Calu3 (cell line): ENCODE results near the gene TMPRSS11D. TPM values are rescaled to one million over a fixed set of nuclear protein-coding genes. Genes with fewer than 3 reads are reported as not detected.

Source experiments
- BruUV-seq: library from RNA; stranded (reverse); fragments of 400-500 nt; replicated peaks from 2 replicates; lab custom pipeline; 2021; lab: Mats Ljungman, UMichigan
- CTCF ChIA-PET: fragments of 300-600 bp; sonication (Branson Sonifier 250); formaldehyde crosslinking; loops from one replicate; lab custom pipeline; 2022; ENCODE audit warnings: antibody characterized with exemption; lab: Charles Lee
- DNase-seq: peaks from one replicate; pipeline ENCODE4 v3.0.0; 2022
- H3K27ac Mint-ChIP-seq: one replicate; pipeline ENCODE4 v1.8.0; 2022; ENCODE audit warnings: mixed read lengths; ENCODE audit not compliant: unreplicated experiment
- H3K27me3 Mint-ChIP-seq: one replicate; pipeline ENCODE4 v1.8.0; 2022; ENCODE audit warnings: mixed read lengths; ENCODE audit not compliant: unreplicated experiment
- H3K36me3 Mint-ChIP-seq: one replicate; pipeline ENCODE4 v1.8.0; 2022; ENCODE audit warnings: mild to moderate bottlenecking, moderate library complexity, mixed read lengths; ENCODE audit not compliant: insufficient read depth, unreplicated experiment
- H3K4me1 Mint-ChIP-seq: one replicate; pipeline ENCODE4 v1.8.0; 2022; ENCODE audit warnings: mild to moderate bottlenecking, low read depth, mixed read lengths; ENCODE audit not compliant: unreplicated experiment
- H3K4me3 Mint-ChIP-seq: one replicate; pipeline ENCODE4 v1.8.0; 2022; ENCODE audit warnings: mild to moderate bottlenecking, low read depth, moderate library complexity, mixed read lengths; ENCODE audit not compliant: unreplicated experiment
- H3K9me3 Mint-ChIP-seq: one replicate; pipeline ENCODE4 v1.8.0; 2022; ENCODE audit warnings: low read depth, mixed read lengths; ENCODE audit not compliant: unreplicated experiment
- CTCF ChIP-seq: fragments of 200-600 bp; IDR thresholded peaks from one replicate; pipeline ENCODE4 v1.8.0; 2022; ENCODE audit warnings: antibody characterized with exemption; ENCODE audit not compliant: unreplicated experiment
- intact Hi-C: fragments of 100-400 bp; cut with micrococcal nuclease; formaldehyde crosslinking; loops from one replicate; pipeline ENCODE4 v1.10.0; 2022; ENCODE audit not compliant: unreplicated experiment
- total RNA-seq: library from RNA; stranded (reverse); gene quantifications from 2 replicates; pipeline ENCODE4 v1.2.3, GENCODE V29; 2022

The TMPRSS11D gene
- total RNA-seq, 1 experiment from 2014 or later: not detected

DNA sequence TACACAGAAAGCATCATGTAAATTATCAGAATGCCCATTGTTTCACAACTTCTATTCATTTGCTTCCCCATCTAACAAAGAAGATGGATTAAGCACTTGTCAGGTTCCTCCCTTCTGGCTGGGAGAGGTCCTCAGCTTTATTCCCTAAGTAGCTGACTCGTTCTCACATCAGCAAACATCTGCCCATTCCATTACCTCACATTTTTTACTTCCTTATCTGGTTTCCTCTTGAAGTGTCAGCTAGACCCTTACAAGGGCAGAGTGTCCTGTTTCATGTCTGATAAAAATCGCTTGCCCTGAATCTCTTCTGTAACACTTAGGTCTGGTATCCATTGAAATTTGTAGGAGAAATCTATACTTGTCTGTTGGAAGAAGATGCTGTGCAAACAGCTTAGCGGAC lies 44.7 kb upstream of the TMPRSS11D start:
- no peak for DNase-seq
- intact Hi-C loops: no loop called here
- no peaks in the 10 kb centered on the region for H3K27me3 Mint-ChIP-seq
- H3K9me3 Mint-ChIP-seq: no peaks in the 10 kb centered on the region
- no peaks in the 10 kb centered on the region for H3K4me1 Mint-ChIP-seq
- BruUV-seq: no TSS peak
- no peaks in the 10 kb centered on the region for H3K36me3 Mint-ChIP-seq
- CTCF ChIA-PET: no interaction called here
- H3K4me3 Mint-ChIP-seq: no peak overlapping the region
- H3K27ac Mint-ChIP-seq: no peak overlapping the region
- no peak for TF ChIP-seq CTCF

DNA sequence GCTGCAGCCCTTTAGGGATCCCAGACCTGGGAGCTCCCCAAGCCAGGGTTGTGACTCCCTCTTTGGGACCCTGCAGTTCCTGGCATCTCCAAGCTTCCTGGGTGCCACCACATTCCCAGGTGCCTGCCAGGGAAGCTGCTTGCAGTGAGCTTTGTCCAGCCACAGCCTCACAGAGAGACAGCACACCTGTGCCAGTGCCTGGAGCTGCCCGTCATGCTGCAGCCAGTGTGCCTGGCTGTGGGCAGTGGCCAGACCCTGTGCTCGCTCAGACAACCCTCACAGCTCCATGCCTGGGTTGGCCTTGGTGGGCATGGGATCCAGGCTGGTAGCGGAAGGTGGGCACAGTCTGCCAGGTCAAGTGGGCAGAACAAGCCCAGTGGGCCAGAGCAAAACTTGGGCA lies 43.4 kb upstream of the TMPRSS11D start:
- CTCF ChIA-PET: no interaction called here
- no peak overlapping the region for H3K27ac Mint-ChIP-seq
- H3K27me3 Mint-ChIP-seq: no peaks in the 10 kb centered on the region
- no peak overlapping the region for H3K4me3 Mint-ChIP-seq
- DNase-seq: no peak
- no peaks in the 10 kb centered on the region for H3K4me1 Mint-ChIP-seq
- no peaks in the 10 kb centered on the region for H3K36me3 Mint-ChIP-seq
- H3K9me3 Mint-ChIP-seq: no peaks in the 10 kb centered on the region
- intact Hi-C loops: no loop called here
- no TSS peak for BruUV-seq
- no peak for TF ChIP-seq CTCF

DNA sequence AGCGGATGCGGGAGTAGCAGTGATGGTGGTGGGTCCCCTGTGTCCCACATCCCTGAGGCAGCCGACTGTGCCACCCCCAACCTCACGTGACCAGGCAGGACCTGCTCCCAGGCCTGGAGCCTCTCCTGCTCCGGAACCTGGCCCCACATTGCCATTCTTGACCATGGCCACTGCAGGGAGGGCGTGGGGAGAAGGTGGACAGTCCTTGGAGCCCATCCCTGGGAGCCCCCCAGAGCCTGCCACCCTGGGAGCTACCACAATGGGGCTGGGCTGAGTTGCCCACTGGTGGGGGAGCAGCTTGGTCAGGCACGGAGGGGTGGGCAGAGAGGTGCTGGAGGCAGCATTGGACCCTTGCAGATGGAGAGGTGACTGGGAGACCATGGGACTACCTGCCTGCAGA lies 42.7 kb upstream of the TMPRSS11D start:
- H3K4me3 Mint-ChIP-seq: no peak overlapping the region
- H3K27me3 Mint-ChIP-seq: no peaks in the 10 kb centered on the region
- H3K27ac Mint-ChIP-seq: no peak overlapping the region
- TF ChIP-seq CTCF: no peak
- no peaks in the 10 kb centered on the region for H3K4me1 Mint-ChIP-seq
- CTCF ChIA-PET: no interaction called here
- intact Hi-C loops: no loop called here
- DNase-seq: no peak
- no peaks in the 10 kb centered on the region for H3K36me3 Mint-ChIP-seq
- no TSS peak for BruUV-seq
- H3K9me3 Mint-ChIP-seq: no peaks in the 10 kb centered on the region

DNA sequence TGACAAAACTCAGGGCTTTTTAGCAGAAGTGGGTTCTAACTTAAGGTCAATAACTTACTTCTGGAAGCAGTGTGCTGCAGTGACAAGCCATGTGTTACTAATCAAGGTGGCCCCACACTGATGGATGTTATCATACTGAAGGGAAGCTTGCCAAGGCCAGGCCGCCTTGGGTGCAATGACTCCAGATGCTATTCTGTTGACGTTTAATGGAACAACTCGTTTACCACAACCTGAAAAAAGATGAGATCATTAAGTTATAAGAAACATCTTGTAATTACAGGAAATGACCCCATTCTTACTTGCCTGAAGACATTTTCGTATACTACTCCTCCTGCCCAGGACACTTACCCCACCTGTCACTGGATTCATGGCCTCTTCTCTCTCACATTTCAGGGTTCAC lies 38.9 kb upstream of the TMPRSS11D start:
- Mint-ChIP-seq H3K9me3 (no peaks in the 10 kb centered on the region), H3K27me3 (no peaks in the 10 kb centered on the region), H3K4me3 (no peak overlapping the region), H3K36me3 (no peaks in the 10 kb centered on the region), H3K4me1 (no peaks in the 10 kb centered on the region), H3K27ac (no peak overlapping the region)
- no peak for TF ChIP-seq CTCF
- BruUV-seq: no TSS peak
- no peak for DNase-seq
- CTCF ChIA-PET: no interaction called here
- intact Hi-C loops: no loop called here
